COLO668 (cell line): ENCODE measurements around the gene ATP2C1.

ENCODE experiments used
- DNase-seq: peaks from one replicate; lab custom pipeline; 2025; ENCODE audit not compliant: unreplicated experiment; lab: John Stamatoyannopoulos, UW

Gene ATP2C1

DNA sequence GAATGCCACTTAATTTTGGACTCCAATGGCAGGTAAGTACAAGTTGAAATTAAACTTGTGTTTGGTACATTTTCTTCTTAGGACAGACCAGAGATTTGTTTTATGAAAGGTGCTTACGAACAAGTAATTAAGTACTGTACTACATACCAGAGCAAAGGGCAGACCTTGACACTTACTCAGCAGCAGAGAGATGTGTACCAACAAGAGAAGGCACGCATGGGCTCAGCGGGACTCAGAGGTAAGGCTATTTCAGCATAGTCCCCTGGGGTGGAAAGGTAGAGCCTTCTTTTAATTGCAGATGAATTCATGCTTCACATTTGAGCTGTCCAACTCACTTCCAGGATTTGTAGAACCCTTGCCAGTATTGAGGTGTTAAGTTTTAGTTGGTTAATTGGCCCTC lies 81.4 kb downstream of the ATP2C1 start:
- no peak for DNase-seq

DNA sequence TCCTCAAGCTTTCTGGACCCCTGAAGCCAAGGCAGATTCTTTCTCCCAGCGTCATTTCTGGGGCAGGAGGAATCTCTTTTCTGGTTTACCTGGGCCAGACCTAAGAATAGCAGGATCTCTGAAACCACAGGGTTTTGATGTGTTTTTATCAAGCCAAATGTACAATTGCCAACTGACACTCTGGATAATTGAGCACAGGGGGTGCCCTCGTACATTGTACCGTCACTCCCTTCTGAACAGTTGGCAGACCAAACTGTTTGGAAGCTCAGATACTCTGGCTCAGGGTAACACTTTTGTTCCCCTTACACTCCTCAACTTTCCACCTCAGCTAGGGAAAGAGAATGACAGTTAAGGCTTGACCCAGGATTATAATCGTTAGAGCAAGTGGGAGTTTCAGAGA lies 82.8 kb downstream of the ATP2C1 start:
- DNase-seq = no peak

GRCh38 chr3:130979117-130979516 lies 85.2 kb downstream of the ATP2C1 start:
- DNase-seq = no peak

- no peak for DNase-seq
These were observed 87.6 kb downstream of the ATP2C1 start for GRCh38 chr3:130981469-130981868.

DNA sequence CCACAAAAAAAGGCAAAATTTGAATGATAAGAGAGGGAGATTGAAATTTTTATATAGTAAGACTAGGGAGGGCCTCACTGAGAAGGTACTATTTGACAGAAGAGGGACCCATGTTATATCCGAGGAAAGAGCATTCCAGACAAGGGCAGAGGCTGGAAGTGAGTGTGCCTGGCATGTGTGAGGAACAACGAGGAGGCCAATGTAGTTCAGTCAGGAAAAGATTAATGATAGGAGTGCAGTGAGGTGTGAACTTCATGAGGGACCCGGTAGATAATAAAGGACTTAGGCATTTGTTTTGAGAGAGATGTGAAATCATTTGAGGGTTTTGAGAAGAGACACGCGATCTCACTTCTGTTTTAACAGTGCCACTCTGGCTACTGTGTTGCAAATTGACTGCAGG lies 96.4 kb downstream of the ATP2C1 start:
- no peak for DNase-seq

- no peak for DNase-seq
These were observed 97.2 kb downstream of the ATP2C1 start for GRCh38 chr3:130991126-130991525.

- DNase-seq = no peak
These were observed 98.5 kb downstream of the ATP2C1 start for GRCh38 chr3:130992344-130992743.

GRCh38 chr3:130997289-130997688 lies 103.4 kb downstream of the ATP2C1 start:
- no peak for DNase-seq

GRCh38 chr3:131001071-131001470 lies 107.2 kb downstream of the ATP2C1 start:
- no peak for DNase-seq

- DNase-seq = no peak
These were observed 110.7 kb downstream of the ATP2C1 start for GRCh38 chr3:131004603-131005002.

- DNase-seq = no peak
These were observed 113.4 kb downstream of the ATP2C1 start for GRCh38 chr3:131007256-131007655.

DNA sequence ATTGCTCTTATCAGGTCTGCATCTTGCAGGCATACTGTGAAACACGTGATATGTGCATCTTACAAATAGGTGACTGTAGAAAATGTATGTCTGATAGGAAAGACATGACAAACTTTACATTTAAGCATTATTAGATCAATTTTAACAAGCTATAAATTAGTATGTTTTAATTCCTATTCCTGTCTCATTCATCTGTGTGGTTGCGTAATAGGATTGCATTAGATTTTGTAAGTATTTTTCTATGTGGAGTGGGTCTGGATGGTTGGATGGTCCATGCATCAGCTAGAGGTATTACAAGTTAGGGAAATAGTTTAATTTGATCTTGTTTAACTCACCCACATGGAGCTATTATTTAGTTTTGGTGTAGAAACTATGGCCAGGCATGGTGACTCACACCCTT lies 113.9 kb downstream of the ATP2C1 start:
- DNase-seq = no peak

DNA sequence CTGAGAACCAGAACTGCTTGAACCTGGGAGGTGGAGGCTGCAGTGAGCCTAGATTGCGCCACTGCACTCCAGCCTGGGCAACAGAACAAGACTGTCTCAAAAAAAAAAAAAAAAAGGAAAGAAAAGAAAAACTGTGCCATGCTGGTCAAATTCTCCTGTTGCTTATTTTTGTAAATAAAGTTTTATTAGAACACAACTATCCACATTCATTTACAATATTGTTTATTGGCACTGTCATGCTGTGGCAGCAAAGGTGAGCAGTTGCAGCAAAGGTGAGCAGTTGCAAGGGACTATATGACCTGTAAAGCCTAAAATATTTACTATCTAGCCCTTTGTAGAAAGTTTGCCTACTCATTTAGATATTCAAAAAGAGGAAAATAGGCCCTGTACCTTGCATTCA lies 114.4 kb downstream of the ATP2C1 start:
- no peak for DNase-seq

DNA sequence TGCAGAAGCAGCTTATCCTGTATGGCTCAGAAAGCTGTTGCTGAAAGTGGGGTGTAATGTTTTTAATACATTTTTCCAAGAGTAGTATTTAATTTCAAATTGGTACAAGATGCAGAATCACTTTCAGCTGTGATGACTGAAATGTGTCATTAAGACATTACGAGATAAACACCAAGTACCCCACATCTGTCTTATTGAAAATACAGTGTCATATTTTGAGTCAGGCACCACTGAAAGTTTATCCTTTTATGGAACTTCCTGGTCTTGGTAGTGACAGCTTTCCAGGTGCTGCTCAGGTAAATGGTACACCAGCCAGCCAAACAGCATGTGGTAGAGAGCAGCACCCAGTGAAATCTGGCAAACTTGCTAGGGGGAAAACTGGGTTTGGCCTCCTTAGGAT lies 115.8 kb downstream of the ATP2C1 start:
- DNase-seq = no peak

DNA sequence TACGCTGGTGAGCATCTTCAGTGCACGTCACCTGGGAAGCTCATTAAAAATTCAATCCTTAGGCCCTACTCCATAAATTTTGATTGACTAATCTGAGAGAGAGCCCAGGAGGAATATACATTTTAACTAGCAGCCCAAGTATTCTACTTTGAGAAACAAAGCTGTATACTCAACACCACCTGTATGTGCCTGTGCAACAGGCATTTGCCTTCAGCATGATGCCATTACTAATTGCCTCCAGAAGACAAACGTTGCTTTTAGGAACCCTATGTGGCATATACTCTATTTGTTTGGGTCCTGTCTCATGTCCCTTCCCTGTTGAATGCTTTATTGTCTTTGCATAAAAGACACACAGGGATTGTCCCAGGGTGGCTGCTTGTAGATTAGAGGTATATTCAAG lies 125.1 kb downstream of the ATP2C1 start:
- DNase-seq = no peak

DNA sequence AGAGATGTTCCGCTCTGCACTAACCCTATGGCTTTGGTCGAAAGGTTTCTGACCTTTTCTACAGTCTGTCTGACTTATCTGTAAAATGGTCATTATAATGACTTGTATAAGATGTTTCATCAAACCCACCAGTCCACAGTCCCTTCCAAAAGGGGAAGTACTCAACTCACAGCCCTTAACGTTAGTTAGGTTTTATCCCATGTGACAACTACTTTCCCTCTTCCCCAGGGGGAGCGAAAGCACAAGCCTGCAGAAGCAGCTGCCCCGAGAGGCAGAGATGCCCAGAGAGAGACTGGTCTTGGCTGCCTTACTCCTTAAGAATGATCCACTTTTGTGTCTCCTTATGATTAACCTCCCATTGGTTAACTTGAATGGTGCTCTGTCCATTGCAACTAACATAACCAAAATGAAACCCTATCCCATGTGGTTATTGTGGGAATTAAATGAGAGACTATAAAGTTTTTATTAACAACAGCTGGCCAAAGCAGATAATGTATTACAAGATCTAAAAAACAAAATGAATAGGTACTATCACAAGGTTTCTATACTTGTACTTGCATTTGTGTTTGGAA lies 126.3 kb downstream of the ATP2C1 start:
- DNase-seq = no peak

- no peak for DNase-seq
These were observed 131.7 kb downstream of the ATP2C1 start for GRCh38 chr3:131025539-131025938.

GRCh38 chr3:131026321-131027151 lies 132.7 kb downstream of the ATP2C1 start, which contains the start of the genes ASTE1 and NEK11:
Gene ASTE1, minus strand, starts transcription at chr3:131026825. Its CDS starts 1,519 bp downstream, at chr3:131025306.
Gene NEK11, plus strand, starts transcription at chr3:131026877. Its CDS starts 2,832 bp downstream, at chr3:131029709.
- peak; percentile 86 for DNase-seq

GRCh38 chr3:131028844-131029243 lies 135.0 kb downstream of the ATP2C1 start:
- DNase-seq = no peak

DNA sequence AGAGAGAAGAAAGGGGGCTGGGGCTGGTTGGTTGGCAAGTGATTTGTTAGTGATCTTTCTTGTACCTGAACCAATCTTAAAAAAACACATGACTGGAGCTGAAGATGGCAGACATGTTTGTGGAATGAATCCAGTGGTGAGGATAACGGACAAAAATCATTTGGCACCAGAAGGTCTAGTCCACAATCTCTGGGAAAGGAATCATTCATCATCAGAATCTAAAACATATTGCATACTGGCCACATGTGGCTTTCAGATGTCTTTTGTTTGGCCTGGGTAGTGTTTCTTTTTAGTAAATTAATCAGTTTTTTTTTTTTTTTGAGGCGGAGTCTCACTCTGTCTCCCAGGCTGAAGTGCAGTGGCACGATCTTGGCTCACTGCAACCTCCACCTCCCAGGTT lies 137.8 kb downstream of the ATP2C1 start:
- DNase-seq = no peak

- peak; percentile 24 for DNase-seq
These were observed 139.7 kb downstream of the ATP2C1 start for GRCh38 chr3:131033480-131034080.

GRCh38 chr3:131036200-131036816 lies 142.4 kb downstream of the ATP2C1 start:
- DNase-seq = no peak
